Measurements from ENCODE around the gene TIMP3.

TIMP3 gene

GRCh38 chr22:32830957-32831356 is 29.5 kb downstream of the TIMP3 start:
- no peak for DNase-seq

- DNase-seq: no peak
These were observed 30.1 kb downstream of the TIMP3 start for GRCh38 chr22:32831584-32831983.

GRCh38 chr22:32832174-32832573 is 30.7 kb downstream of the TIMP3 start:
- no peak for DNase-seq

- no peak for DNase-seq
These were observed 35.0 kb downstream of the TIMP3 start for GRCh38 chr22:32836280-32837123.

- no peak for DNase-seq
These were observed 35.6 kb downstream of the TIMP3 start for GRCh38 chr22:32837142-32837541.

- DNase-seq: no peak
These were observed 36.3 kb downstream of the TIMP3 start for GRCh38 chr22:32837803-32838202.

- DNase-seq: no peak
These were observed 38.5 kb downstream of the TIMP3 start for GRCh38 chr22:32839831-32840584.

GRCh38 chr22:32841175-32841574 is 39.7 kb downstream of the TIMP3 start:
- no peak for DNase-seq

GRCh38 chr22:32842486-32842885 is 41.0 kb downstream of the TIMP3 start:
- DNase-seq: no peak

GRCh38 chr22:32843300-32843699 is 41.8 kb downstream of the TIMP3 start:
- no peak for DNase-seq

- no peak for DNase-seq
These were observed 42.7 kb downstream of the TIMP3 start for GRCh38 chr22:32844251-32844650.

- DNase-seq: no peak
These were observed 45.4 kb downstream of the TIMP3 start for GRCh38 chr22:32846780-32847491.

GRCh38 chr22:32848226-32848625 is 46.7 kb downstream of the TIMP3 start:
- DNase-seq: no peak

- no peak for DNase-seq
These were observed 48.0 kb downstream of the TIMP3 start for GRCh38 chr22:32849501-32849900.

GRCh38 chr22:32850157-32850556 is 48.7 kb downstream of the TIMP3 start:
- DNase-seq: no peak

- no peak for DNase-seq
These were observed 49.3 kb downstream of the TIMP3 start for GRCh38 chr22:32850591-32851517.

- no peak for DNase-seq
These were observed 51.1 kb downstream of the TIMP3 start for GRCh38 chr22:32852395-32853251.

- DNase-seq: no peak
These were observed 52.2 kb downstream of the TIMP3 start for GRCh38 chr22:32853662-32854061.

GRCh38 chr22:32854351-32854804 is 52.9 kb downstream of the TIMP3 start:
- DNase-seq: no peak

- no peak for DNase-seq
These were observed 53.7 kb downstream of the TIMP3 start for GRCh38 chr22:32855045-32855756.

All from NCI-H187 treated with DMSO at 0.1 percent for 48 hours (cell line).